GM20000 (cell line): ENCODE data around the gene TMEM82.

Source experiments
- DNase-seq: peaks from one replicate; pipeline ENCODE4 v3.0.0; 2012; ENCODE audit warnings: low spot score
- TF ChIP-seq, protein P1 (sequence below): IDR thresholded peaks from 2 replicates; pipeline ENCODE4 v1.5.1; 2012; ENCODE audit warnings: mild to moderate bottlenecking, control low read depth; ENCODE audit errors: extremely low read depth, missing control alignments

The TMEM82 gene

DNA sequence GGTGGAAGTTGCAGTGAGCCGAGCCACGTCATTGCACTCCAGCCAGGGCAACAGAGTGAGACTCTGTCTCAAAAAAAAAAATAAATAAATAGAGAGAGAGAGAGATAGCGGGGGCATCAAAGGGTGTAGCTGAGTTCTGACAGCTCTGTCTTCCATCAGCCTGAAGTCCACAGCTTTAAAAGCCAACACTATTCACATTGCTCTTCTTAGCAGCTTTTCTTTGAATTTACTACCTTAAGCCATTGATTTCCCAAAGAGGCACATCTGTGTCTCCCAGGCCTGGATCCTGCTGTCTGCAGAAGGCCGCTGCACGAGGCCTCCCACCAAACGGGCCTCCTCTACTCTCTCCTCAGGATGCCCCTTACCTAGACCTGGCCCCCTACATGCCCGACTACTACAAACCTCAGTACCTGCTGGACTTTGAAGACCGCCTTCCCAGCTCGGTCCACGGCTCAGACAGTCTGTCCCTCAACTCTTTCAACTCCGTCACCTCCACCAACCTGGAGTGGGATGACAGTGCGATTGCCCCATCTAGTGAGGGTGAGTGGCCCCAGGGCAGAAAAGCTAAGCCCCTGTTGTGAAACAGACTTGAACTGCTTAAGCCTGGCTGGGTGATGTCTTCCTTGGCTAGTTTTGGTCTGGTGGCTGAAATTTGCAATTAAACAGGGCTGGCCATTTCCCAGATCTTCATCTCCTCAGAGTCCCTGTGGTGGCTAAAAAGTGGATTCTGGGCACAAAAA, 22.7 kb upstream of the TMEM82 start:
- TF ChIP-seq, protein P1, sequence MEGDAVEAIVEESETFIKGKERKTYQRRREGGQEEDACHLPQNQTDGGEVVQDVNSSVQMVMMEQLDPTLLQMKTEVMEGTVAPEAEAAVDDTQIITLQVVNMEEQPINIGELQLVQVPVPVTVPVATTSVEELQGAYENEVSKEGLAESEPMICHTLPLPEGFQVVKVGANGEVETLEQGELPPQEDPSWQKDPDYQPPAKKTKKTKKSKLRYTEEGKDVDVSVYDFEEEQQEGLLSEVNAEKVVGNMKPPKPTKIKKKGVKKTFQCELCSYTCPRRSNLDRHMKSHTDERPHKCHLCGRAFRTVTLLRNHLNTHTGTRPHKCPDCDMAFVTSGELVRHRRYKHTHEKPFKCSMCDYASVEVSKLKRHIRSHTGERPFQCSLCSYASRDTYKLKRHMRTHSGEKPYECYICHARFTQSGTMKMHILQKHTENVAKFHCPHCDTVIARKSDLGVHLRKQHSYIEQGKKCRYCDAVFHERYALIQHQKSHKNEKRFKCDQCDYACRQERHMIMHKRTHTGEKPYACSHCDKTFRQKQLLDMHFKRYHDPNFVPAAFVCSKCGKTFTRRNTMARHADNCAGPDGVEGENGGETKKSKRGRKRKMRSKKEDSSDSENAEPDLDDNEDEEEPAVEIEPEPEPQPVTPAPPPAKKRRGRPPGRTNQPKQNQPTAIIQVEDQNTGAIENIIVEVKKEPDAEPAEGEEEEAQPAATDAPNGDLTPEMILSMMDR: no peak

DNA sequence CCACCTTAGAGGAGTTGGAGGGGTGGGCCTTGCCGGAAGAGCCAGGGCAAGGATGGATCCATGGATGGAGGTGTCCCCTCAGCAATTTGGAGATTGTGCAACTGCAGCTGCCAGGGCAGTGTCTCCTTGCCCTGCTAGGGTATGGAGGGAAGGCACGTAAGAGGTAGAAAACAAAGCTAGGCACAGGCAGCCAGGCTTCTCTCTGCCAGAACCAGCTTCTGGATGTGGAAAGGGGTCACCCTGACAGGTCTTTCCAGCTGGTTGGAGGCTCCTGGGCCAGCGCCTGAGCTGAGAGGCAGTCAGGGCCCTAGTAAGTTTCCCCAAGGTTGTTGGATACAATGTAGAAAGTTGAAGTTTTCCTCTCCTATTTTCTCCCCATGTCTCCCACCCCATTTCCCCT, 21.4 kb upstream of the TMEM82 start:
- TF ChIP-seq, protein P1: no peak
- no peak for DNase-seq

More for the DNA sequence above, 22.7 kb upstream of the TMEM82 start:
- no peak for DNase-seq

DNA sequence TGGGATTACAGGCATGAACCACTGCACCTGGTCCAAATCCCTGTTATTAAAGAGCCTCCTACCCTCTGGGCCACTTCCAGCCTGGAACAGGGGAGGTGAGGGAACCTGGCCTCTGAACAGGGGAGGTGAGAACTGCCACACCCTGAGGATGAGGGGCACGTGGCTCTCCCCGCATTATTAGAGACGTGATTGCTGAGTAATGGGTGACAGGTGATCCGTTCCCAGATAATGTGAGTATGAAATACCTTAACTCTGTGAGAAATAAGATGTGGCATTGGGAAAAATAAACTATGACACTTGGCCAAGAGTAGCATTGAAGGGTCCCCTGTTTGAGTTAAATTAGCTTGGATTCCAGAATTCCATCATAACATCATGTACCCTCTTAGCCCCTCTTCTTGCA, 19.9 kb upstream of the TMEM82 start:
- DNase-seq: no peak
- TF ChIP-seq, protein P1: no peak

DNA sequence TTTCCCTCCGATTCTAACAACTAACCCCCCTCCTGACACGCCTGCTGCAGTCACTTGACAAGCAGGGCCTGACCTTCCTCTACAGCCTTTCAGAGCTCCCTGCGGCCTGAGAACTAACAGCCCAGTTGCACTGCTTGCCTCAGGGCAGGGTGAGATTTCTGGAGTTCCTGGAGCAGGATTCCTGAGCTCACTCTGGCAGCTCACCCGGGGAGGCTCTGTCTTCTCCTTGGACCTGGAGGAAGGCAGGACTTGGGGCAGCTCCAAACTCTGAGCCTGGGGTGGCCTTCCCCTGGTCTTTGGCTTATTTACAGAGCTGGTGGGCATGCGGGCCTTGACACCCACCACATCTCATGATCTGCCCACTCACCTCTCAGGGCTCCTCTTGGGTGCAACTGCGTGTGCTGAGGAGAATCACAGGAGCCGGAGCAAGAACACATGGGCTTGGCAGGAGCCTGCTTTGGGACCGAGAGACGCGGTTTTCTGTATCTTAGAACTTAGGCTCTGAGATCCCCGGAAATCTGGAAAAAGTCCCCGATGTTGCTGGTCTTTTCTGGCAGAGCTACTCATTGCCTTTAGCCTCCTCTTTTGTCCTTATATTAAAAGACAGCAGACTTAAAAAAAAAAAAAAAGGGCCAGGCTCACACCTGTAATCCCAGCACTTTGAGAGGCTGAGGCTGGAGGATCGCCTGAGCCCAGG, 19.3 kb upstream of the TMEM82 start:
- TF ChIP-seq, protein P1: no peak
- DNase-seq: no peak

DNA sequence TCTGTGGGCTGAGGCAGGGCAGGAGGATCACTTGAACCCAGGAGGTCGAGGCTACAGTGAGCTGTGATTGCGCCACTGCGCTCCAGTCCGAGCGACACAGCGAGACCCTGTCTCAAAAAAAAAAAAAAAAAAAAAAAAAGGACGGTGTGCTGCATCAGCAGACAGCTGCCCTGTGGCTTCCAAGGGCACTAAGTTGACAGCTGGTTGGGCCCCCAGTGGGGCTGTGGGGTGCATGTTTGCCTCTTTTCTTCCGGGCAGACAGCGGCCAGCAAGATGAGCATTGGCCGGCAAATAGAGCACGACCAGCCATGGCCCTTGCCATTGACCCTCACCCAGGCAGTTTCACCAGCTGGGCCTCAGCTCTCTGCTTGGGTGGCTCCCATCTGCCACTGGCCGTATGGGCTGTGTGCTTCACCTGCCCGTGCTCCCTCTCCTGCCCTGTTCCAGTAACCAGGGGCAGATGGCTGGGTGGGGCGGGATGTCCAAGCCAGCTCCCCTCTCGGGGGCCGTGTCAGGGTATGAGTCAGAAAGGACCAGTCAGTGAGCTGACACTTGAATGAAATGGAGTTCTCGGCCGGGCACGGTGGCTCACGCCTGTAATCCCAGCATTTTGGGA, 18.6 kb upstream of the TMEM82 start:
- TF ChIP-seq, protein P1: no peak
- no peak for DNase-seq

DNA sequence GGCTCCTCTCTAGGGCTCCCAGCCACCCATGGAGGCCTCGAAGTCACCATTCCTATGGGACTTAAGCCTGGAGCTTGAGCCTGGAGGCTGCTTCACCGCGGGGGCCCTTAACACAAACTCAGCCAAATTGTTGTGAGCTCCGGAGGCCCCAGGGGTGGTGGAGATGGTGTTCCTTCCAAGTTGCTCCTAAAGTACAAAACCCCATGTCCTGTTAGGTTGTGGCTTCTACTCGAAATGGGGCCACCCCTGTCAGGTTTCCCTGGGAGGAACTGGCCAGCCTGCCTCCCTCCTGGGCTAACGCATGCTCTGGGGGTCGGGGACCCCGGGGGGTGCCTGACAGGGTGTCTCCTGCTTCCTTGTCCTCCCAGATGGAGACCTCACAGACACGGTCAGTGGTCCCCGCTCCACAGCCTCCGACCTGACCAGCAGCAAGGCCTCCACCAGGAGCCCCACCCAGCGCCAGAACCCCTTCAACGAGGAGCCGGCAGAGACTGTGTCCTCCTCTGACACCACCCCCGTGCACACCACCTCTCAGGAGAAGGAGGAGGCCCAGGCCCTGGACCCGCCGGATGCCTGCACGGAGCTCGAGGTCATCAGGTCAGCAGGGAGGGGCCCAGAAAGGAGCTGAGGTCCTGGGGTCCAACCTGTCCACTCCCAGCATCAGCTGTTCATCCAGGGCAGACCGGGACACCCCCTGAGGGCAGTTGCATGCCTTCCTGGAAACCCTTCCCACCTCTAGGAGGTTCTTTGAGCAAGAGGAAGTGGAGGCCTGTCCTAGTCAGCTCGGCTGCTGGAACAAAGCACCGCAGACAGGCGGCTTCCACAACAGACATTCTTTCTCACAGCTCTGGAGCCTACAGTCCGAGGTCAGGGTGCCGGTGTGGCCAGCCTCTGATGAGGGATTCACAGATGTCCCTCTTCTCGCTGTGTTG, 17.1 kb upstream of the TMEM82 start:
- TF ChIP-seq, protein P1: no peak
- no peak for DNase-seq
